ENCODE data around the gene PCDHGC4. TPM values are rescaled to one million over a fixed set of nuclear protein-coding genes. Genes with fewer than 3 reads are reported as not detected.

PCDHGC4 gene
- total RNA-seq, 4 donors from 2014 or later, result 1.8 to 26.5 (median 2.7) TPM

DNA sequence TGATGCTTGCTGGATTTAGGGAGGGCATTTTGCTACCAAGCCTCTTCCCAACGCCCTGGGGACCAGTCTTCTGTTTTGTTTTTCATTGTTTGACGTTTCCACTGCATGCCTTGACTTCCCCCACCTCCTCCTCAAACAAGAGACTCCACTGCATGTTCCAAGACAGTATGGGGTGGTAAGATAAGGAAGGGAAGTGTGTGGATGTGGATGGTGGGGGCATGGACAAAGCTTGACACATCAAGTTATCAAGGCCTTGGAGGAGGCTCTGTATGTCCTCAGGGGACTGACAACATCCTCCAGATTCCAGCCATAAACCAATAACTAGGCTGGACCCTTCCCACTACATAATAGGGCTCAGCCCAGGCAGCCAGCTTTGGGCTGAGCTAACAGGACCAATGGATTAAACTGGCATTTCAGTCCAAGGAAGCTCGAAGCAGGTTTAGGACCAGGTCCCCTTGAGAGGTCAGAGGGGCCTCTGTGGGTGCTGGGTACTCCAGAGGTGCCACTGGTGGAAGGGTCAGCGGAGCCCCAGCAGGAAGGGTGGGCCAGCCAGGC, 27.0 kb downstream of the PCDHGC4 start:
- peak overlapping the region; percentile 78 to 91 (median 89) for H3K27ac ChIP-seq
- intact Hi-C loops (cut with DNase I; ENCODE audit: low total_unique reads) (loop anchor here (5.0 kb wide), 1 partner anchor 35 kb away; the partner anchor contains the start of gene PCDHGC3), in situ Hi-C loops (cut with MboI; ENCODE audit: low pct_ligation_motif_present in 1 of 4, low pct_unique_long_range_greater_than_20kb in 1 of 4, low sequenced_read_pairs in 3 of 4) (no loop called here)
- no peaks in the 10 kb centered on the region for H3K9me3 ChIP-seq
- peaks cover 23 to 56% (median 40%) of the 10 kb centered on the region in 4 donors for H3K4me1 ChIP-seq
- 63 to 70% methylated on average over 2 to 4 of the region's 4 CpGs for WGBS, 2 donors (ENCODE audit: low coverage in 1 of 2)
- no peak overlapping the region for H3K4me3 ChIP-seq
- DNase-seq, result no peak
- H3K36me3 ChIP-seq, result peaks cover 0 to 7% (median 0%) of the 10 kb centered on the region in 4 donors
- TF ChIP-seq POLR2A (IDR thresholded peaks at IDR 0.05), result no peak
- TF ChIP-seq, protein P1, sequence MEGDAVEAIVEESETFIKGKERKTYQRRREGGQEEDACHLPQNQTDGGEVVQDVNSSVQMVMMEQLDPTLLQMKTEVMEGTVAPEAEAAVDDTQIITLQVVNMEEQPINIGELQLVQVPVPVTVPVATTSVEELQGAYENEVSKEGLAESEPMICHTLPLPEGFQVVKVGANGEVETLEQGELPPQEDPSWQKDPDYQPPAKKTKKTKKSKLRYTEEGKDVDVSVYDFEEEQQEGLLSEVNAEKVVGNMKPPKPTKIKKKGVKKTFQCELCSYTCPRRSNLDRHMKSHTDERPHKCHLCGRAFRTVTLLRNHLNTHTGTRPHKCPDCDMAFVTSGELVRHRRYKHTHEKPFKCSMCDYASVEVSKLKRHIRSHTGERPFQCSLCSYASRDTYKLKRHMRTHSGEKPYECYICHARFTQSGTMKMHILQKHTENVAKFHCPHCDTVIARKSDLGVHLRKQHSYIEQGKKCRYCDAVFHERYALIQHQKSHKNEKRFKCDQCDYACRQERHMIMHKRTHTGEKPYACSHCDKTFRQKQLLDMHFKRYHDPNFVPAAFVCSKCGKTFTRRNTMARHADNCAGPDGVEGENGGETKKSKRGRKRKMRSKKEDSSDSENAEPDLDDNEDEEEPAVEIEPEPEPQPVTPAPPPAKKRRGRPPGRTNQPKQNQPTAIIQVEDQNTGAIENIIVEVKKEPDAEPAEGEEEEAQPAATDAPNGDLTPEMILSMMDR (IDR thresholded peaks at IDR 0.05), result no peak
- no peak for TF ChIP-seq POLR2AphosphoS5 (IDR thresholded peaks at IDR 0.05)
- no peak for TF ChIP-seq EP300 (IDR thresholded peaks at IDR 0.05; ENCODE audit: low read depth)
- H3K27me3 ChIP-seq, result no peaks in the 10 kb centered on the region

DNA sequence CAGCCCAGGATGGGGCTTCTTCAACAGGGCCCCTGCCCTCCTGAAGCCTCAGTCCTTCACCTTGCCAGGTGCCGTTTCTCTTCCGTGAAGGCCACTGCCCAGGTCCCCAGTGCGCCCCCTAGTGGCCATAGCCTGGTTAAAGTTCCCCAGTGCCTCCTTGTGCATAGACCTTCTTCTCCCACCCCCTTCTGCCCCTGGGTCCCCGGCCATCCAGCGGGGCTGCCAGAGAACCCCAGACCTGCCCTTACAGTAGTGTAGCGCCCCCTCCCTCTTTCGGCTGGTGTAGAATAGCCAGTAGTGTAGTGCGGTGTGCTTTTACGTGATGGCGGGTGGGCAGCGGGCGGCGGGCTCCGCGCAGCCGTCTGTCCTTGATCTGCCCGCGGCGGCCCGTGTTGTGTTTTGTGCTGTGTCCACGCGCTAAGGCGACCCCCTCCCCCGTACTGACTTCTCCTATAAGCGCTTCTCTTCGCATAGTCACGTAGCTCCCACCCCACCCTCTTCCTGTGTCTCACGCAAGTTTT, 27.6 kb downstream of the PCDHGC4 start:
- Histone ChIP-seq H3K27me3 (no peaks in the 10 kb centered on the region), H3K4me1 (peaks cover 23 to 54% (median 34%) of the 10 kb centered on the region in 4 donors), H3K9me3 (no peaks in the 10 kb centered on the region), H3K36me3 (peaks cover 0 to 7% (median 0%) of the 10 kb centered on the region in 4 donors), H3K27ac (peak overlapping the region; percentile 78 to 91 (median 89)), H3K4me3 (peak overlapping the region; percentile 43 to 50 (median 48))
- WGBS, 2 donors (ENCODE audit: low coverage in 1 of 2), result 0 to 13% methylated on average over 5 to 28 of the region's 28 CpGs
- peak; percentile 90 for DNase-seq
- in situ Hi-C loops (cut with MboI; ENCODE audit: low pct_ligation_motif_present in 1 of 4, low pct_unique_long_range_greater_than_20kb in 1 of 4, low sequenced_read_pairs in 3 of 4) (no loop called here), intact Hi-C loops (cut with DNase I; ENCODE audit: low total_unique reads) (loop anchor here (5.0 kb wide), 1 partner anchor 35 kb away; the partner anchor contains the start of gene PCDHGC3)
- TF ChIP-seq, protein P1 (IDR thresholded peaks at IDR 0.05), result peak; percentile 85 to 94 (median 87)
- TF ChIP-seq EP300 (IDR thresholded peaks at IDR 0.05; ENCODE audit: low read depth) (no peak), POLR2AphosphoS5 (IDR thresholded peaks at IDR 0.05) (peak in 2 of 3 donors; percentile 8 to 31), POLR2A (IDR thresholded peaks at IDR 0.05) (no peak)

DNA sequence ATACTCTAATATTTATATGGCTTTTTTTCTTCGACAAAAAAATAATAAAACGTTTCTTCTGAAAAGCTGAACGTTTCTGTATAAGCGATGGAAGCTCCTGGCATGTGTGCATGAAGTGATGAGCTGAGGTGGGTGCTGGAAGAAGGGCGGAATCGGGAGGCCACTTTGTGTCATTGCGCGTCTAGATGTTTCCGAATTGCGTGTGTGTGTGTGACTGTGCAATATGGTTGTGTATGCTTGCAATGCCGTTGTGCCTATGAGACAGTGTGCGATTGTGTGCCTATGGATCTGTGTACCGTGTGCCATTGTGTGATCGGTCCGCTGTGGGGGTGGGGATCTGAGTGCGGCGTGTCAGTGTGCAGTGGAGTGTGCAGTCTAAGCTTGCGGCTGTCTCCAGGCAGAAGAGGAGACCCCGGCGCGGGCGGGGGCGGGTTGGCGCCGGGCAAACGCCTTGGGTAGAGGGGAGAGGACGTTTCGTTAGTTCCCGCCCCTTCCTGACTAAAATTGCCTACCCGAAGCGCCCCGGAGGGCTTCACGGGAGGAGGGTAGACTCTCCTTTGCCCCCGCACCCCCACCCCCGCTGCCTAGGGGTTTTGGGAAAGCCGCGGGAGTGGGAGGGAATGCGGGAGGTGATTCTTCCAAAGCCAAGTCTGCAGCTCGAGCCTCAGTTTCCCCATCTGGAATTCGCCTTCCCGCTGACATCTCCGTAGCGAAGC, 28.2 kb downstream of the PCDHGC4 start:
- intact Hi-C loops (cut with DNase I; ENCODE audit: low total_unique reads) (loop anchor here (5.0 kb wide), 1 partner anchor 36 kb away; the partner anchor contains the start of gene PCDHGC3), in situ Hi-C loops (cut with MboI; ENCODE audit: low pct_ligation_motif_present in 1 of 4, low pct_unique_long_range_greater_than_20kb in 1 of 4, low sequenced_read_pairs in 3 of 4) (no loop called here)
- H3K4me1 ChIP-seq, result peaks cover 21 to 48% (median 29%) of the 10 kb centered on the region in 4 donors
- H3K36me3 ChIP-seq, result peaks cover 0 to 7% (median 0%) of the 10 kb centered on the region in 4 donors
- no peaks in the 10 kb centered on the region for H3K9me3 ChIP-seq
- TF ChIP-seq POLR2A (IDR thresholded peaks at IDR 0.05), result no peak
- TF ChIP-seq, protein P1 (IDR thresholded peaks at IDR 0.05), result no peak
- no peak for TF ChIP-seq EP300 (IDR thresholded peaks at IDR 0.05; ENCODE audit: low read depth)
- peak in 1 of 3 donors; percentile 5 for TF ChIP-seq POLR2AphosphoS5 (IDR thresholded peaks at IDR 0.05)
- DNase-seq, result no peak
- H3K4me3 ChIP-seq, result peak overlapping the region; percentile 43 to 50 (median 48)
- WGBS, 2 donors (ENCODE audit: low coverage in 1 of 2), result 4 to 12% methylated on average over 11 to 26 of the region's 43 CpGs
- H3K27me3 ChIP-seq, result no peaks in the 10 kb centered on the region
- H3K27ac ChIP-seq, result peak overlapping the region; percentile 78 to 91 (median 89)

Measured in transverse colon (tissue), 4 donors.